ENCODE measurements around the gene CDYL2. TPM values are rescaled to one million over a fixed set of nuclear protein-coding genes. Genes with fewer than 3 reads are reported as not detected.

Gene CDYL2
- polyA plus RNA-seq, 1 of the 3 experiments (the other 2 are of a cell fraction): 0.03 TPM

DNA sequence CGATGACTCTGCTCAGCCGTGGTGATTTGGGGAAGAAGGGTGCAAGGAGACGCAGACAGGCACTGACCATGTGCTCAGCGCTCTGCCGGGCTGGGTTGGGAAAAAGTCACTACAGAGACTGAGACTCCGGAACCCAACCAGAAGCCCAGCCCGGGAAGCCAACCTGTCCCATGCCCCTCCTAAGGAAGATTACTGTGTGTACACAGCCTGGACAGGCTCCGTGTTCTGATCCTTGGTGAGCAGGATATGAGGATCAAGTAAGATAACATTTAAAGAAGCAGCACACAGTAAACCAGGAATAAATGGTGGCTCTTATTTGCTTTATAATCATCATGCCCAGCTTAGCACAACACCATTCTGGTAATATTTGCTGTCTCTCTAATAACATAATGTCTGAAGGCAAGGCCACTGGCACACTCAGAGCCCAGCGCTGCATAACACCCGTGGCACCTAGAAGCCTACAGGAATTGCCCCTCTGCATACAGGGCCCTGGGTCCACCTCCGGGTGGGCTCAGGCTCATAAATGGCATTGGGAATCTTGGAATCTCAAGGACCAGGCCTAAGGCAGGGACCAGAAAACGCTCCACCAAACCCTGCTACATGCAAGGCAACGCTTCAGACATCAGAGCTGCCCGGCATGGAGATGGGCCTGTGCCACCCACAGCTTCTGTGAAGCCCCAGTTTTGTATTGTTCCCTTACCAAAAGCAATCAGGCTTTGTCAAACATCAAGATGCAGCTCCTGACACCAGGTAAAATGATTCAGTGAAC lies 150.1 kb downstream of the CDYL2 start:
- Histone ChIP-seq H3K9me3 (no peaks in the 10 kb centered on the region), H3K27me3 (ENCODE audit: insufficient read depth) (no peaks in the 10 kb centered on the region), H3F3A (replicated peaks; ENCODE audit: insufficient read depth) (no peaks in the 10 kb centered on the region), H3K79me2 (ENCODE audit: insufficient read depth) (no peaks in the 10 kb centered on the region), H3K4me3 (ENCODE audit: low read depth in 2 of 2, low read length in 1 of 2) (no peak overlapping the region), H3K4me2 (no peak overlapping the region), H2AFZ (ENCODE audit: low read depth) (no peak overlapping the region), H4K20me1 (ENCODE audit: insufficient read depth) (no peaks in the 10 kb centered on the region), H3K9ac (no peak overlapping the region), H3K27ac (ENCODE audit: low read depth in 2 of 2, low read length in 1 of 2) (no peak overlapping the region), H3K36me3 (replicated peaks in 1 of 2; ENCODE audit: control insufficient read depth in 1 of 2, insufficient read depth in 2 of 2, low read length in 1 of 2) (no peaks in the 10 kb centered on the region), H3K9me2 (no peaks in the 10 kb centered on the region), H3K4me1 (ENCODE audit: control insufficient read depth in 1 of 2, insufficient read depth in 2 of 2, low read depth in 1 of 2, low read length in 1 of 2) (no peaks in the 10 kb centered on the region)
- ChIA-PET CTCF (no interaction called here), POLR2A (no interaction called here)
- TF ChIP-seq, protein P1, sequence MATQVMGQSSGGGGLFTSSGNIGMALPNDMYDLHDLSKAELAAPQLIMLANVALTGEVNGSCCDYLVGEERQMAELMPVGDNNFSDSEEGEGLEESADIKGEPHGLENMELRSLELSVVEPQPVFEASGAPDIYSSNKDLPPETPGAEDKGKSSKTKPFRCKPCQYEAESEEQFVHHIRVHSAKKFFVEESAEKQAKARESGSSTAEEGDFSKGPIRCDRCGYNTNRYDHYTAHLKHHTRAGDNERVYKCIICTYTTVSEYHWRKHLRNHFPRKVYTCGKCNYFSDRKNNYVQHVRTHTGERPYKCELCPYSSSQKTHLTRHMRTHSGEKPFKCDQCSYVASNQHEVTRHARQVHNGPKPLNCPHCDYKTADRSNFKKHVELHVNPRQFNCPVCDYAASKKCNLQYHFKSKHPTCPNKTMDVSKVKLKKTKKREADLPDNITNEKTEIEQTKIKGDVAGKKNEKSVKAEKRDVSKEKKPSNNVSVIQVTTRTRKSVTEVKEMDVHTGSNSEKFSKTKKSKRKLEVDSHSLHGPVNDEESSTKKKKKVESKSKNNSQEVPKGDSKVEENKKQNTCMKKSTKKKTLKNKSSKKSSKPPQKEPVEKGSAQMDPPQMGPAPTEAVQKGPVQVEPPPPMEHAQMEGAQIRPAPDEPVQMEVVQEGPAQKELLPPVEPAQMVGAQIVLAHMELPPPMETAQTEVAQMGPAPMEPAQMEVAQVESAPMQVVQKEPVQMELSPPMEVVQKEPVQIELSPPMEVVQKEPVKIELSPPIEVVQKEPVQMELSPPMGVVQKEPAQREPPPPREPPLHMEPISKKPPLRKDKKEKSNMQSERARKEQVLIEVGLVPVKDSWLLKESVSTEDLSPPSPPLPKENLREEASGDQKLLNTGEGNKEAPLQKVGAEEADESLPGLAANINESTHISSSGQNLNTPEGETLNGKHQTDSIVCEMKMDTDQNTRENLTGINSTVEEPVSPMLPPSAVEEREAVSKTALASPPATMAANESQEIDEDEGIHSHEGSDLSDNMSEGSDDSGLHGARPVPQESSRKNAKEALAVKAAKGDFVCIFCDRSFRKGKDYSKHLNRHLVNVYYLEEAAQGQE (IDR thresholded peaks at IDR 0.05; ENCODE audit: low read depth, low read length): no peak
- TF ChIP-seq CHD2 (IDR thresholded peaks at IDR 0.05; ENCODE audit: low read length, partially characterized antibody) (no peak), FOXJ3 (CRISPR knock-in tag; IDR thresholded peaks at IDR 0.05) (no peak), GATA2 (CRISPR knock-in tag; IDR thresholded peaks at IDR 0.05) (no peak), TCF12 (IDR thresholded peaks at IDR 0.05) (no peak), SIN3A (IDR thresholded peaks at IDR 0.05; ENCODE audit: borderline replicate concordance, low read depth, low read length) (no peak), EZH2phosphoT487 (IDR thresholded peaks at IDR 0.05; ENCODE audit: borderline replicate concordance, low read depth) (no peak), EP300 (IDR thresholded peaks at IDR 0.05; ENCODE audit: borderline replicate concordance in 1 of 2, low read depth in 1 of 2, low read length in 1 of 2) (no peak), JUND (IDR thresholded peaks at IDR 0.05) (no peak), RCOR1 (IDR thresholded peaks at IDR 0.05; ENCODE audit: low read length) (no peak), MXI1 (IDR thresholded peaks at IDR 0.05; ENCODE audit: low read depth, low read length) (no peak), MEF2A (IDR thresholded peaks at IDR 0.05; ENCODE audit: borderline replicate concordance, low read depth) (no peak), GABPA (IDR thresholded peaks at IDR 0.05; ENCODE audit: low read depth) (no peak), SMC3 (IDR thresholded peaks at IDR 0.05; ENCODE audit: low read depth, low read length) (no peak), FOXM1 (IDR thresholded peaks at IDR 0.05; ENCODE audit: low read depth) (no peak), RXRA (IDR thresholded peaks at IDR 0.05; ENCODE audit: borderline replicate concordance, low read depth) (no peak), POLR2AphosphoS5 (IDR thresholded peaks at IDR 0.05; ENCODE audit: low read depth, low read length) (no peak), TEAD4 (IDR thresholded peaks at IDR 0.05; ENCODE audit: borderline replicate concordance, insufficient read depth) (no peak)
- TF ChIP-seq, protein P2, sequence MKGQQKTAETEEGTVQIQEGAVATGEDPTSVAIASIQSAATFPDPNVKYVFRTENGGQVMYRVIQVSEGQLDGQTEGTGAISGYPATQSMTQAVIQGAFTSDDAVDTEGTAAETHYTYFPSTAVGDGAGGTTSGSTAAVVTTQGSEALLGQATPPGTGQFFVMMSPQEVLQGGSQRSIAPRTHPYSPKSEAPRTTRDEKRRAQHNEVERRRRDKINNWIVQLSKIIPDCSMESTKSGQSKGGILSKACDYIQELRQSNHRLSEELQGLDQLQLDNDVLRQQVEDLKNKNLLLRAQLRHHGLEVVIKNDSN (IDR thresholded peaks at IDR 0.05; ENCODE audit: borderline replicate concordance, low read depth): no peak
- no peak for DNase-seq
- WGBS (ENCODE audit: low lambda C conversion rate): 49% methylated on average over 13 of the region's 14 CpGs
